GM18505 (cell line): Measurements from ENCODE around the gene RB1.
A peak's percentile ranks its signal among the peaks of the same experiment; 100 is the strongest.

Experiments used
- ATAC-seq: cut with Tn5 transposase; IDR thresholded peaks from one replicate; pipeline ENCODE4 v1.9.1; 2021; ENCODE audit not compliant: unreplicated experiment
- POLR2A ChIP-seq: IDR thresholded peaks from 4 replicates; pipeline ENCODE4 v1.6.1; 2011; ENCODE audit warnings: borderline replicate concordance; ENCODE audit not compliant: insufficient read depth, insufficient read length; ENCODE audit errors: extremely low read depth

Gene RB1

DNA sequence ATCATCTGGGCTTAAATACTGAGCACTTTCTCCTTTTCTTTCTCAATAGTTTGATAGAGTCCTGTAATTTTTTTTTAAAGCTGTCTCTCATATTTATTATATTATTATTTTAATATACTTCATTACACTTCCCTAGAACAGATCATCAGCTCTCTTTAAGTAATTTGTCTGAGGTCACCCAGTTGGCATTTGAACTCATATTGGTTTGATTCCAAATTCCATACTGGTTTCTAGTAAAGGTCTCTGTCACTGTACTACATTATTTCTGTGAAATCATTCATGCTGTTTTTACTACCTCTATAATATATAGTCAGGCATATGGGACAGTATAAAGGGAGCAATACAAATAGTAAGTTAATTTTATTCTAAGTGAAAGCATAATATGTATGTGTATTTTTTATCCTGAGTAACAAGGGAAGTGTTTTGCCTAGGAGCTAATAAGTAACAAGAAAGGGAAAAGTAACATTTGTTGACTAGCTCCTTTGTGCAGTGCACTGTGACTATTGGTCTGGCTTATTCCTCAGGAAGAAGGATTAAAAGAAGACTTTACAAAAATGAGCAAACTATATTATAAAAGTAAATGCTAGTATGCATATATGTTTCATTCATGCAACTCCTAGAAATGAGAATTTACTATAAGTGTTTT is 95.0 kb downstream of the RB1 start:
- TF ChIP-seq POLR2A = no peak
- no peak for ATAC-seq

DNA sequence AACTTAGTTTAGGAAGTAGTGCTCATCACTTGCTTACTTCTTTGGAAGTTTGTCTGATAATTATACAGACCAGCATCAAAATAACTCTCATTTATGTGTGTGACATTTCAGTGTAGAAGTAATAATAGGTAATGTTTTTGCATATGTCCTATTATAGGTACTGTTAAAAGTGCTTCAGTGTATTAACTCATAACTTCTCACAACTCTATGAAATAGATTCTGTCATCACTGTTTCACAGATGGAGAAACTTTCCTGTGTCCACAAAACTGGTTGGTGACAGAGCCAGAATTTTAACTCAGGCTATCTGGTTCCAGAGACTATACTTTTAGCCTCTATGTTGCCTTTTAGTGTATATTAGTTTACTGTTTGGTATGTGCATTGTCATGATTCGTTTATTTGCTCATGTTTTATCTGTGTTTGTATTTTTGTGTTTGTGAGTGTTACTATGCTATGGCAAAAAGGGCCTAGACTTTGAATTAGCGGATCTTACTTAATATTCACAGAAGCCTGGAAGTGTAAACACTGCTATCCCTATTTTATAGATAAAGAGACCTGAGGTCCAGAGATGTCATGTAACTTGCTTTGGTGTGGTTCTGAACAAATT is 96.6 kb downstream of the RB1 start:
- no peak for TF ChIP-seq POLR2A
- ATAC-seq = no peak

DNA sequence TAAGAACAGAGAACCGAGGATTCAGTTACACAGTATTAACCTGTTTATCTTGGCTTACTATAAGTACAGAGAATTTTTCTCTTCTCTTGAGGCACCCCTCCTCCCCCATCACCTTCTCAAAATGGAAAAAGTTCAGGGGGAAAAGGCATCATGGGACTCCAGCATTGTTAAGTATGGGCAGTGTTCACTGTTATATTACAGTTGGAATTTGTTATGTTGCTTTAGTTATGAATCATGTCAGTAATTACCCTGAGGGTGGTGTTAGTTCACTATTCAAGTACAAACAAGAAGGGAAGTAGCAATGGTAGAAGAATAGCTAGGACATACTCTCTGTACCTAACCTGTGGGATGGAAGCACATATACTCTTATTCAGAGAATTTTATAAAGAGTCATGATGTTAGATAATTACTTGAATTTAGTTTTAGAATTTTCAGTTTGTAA is 97.3 kb downstream of the RB1 start:
- no peak for TF ChIP-seq POLR2A
- peak; percentile 46 for ATAC-seq

DNA sequence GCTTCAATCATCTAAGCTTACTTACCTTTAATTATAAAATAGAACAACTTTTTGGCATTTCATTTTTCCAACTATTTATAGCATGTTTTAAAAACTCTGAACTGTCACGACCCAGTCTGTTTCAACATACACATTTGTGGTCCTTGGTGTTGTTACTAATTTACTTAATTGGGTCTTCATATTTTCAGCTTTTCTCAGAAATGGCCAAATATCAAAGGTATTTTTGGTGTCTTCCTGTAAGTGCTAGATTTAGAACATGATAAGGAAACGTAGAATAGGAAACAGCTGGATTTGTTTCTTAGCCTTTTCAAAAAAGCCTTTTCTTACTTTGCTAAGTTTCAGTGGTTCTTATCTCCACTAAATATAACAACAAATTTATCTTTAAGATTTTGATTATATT is 97.9 kb downstream of the RB1 start:
- no peak for ATAC-seq
- no peak for TF ChIP-seq POLR2A

DNA sequence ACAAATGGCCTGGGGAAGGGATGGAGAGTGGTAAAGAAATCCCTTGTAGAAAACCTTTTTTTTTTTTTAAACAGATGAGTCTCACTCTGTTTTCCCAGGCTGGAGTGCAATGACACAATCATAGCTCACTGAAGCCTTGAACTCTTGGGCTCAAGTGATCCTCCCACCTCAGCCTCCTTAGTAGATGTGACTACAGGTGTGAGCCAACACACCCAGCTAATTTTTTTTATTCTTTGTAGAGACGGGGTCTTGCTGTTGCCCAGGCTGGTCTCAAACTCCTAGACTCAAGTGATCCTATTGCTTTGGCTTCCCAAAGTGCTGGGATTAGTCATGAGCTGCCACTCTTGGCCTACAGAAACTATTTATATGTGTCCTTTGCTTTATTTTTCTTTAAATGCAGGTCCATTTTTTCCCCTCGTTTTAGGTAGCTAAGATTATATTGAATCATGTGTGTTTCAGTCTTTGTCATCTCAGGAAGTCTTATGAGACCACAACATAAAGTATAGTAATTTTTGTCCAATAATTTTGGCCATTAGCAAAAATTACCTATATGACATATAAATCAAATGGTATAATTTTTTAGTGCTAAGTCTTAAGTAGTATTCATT is 98.9 kb downstream of the RB1 start:
- ATAC-seq = no peak
- TF ChIP-seq POLR2A = no peak

DNA sequence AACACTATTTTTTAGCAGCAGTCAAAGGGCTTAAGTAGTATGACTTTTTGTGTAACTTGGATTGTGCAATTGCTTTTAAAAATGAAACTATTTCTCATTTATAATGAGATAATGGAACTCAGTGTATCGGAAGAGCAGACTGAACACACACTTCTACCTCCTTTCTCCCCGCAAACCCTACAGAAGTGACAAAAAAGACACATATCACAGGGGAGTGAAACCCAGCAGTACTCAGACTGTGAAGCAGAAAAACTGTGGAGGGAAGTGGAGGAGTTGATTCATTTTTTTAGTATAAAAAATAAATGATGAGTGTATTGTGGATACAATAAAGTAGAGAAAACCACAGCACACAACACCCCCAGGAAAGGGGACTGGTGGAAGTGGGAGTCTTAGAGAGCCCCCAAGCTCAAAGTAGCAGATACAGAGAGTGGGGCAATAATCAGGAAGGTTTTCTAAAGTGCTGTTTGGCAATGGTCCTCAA is 99.6 kb downstream of the RB1 start:
- TF ChIP-seq POLR2A = no peak
- ATAC-seq = peak; percentile 53

DNA sequence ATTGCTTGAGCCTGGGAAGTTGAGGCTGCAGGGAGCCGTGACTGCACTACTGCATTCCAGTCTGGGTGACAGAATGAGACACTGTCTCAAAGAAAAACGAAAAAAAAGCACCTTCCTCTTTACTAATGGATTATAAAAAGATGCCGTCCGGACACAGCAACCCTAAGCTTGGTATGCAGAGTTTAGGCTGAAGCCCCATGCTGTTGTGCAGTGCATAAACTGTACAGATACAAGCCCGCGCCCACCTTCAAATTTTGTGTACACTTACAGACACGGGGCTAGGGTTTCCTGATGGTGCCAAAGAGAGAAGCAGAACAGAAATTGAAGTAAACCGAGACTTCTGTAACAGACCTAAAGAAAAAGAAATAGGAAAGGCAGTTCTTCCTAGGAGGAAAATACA is 100.4 kb downstream of the RB1 start:
- TF ChIP-seq POLR2A = no peak
- no peak for ATAC-seq

DNA sequence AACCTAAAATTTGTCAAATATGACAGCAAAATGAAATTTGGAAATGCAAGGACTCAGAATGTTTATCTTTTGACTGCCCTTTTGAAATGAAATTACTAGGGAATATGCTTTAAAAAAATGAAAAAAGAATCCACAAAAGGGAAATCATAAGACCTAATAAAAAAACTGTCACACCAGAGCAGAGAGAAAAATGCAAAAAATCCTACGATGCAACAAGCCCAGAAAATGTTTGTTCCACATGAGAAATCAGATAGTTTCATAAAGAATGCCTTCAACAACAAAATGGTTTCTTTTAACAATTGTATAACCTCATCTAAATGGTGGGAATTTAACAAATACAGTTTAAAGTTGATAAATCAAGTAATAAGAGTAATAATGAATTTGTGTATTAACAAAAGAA is 101.4 kb downstream of the RB1 start:
- no peak for TF ChIP-seq POLR2A
- ATAC-seq = no peak

DNA sequence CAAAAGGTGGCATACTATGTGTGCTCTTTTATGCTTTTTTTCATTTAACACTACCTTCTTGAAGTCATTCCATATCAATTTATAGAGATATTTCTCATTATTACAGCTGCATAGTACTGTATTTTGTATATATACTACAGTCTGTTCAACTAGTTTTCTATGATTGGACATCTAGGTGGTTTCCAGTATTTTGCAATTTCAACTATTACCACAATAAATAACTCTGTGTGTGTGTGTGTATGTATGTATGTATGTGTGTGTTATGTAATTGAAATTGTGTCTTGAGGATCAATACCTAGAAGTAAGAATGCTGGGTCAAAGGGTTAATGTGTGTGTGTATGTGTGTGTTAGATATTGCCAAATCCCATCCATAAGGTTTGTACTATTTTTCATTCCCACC is 102.3 kb downstream of the RB1 start:
- no peak for ATAC-seq
- TF ChIP-seq POLR2A = no peak

DNA sequence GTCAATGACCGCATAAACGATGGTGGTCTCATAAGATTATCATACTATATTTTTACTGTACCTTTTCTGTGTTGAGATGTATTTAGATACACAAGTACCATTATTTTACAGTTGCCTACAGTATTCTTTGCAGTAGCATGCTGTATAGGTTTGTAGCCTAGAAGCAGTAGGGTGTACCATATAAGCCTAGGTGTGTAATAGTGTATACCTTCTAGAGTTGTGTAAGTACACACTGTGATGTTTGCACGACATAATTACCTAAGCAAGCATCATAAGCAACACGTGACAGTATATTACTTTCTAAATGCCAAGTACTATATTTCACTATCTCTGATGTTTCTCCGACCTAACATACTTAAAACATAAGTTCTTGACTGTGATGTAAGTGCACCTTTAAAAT is 106.6 kb downstream of the RB1 start:
- TF ChIP-seq POLR2A = no peak
- ATAC-seq = no peak

DNA sequence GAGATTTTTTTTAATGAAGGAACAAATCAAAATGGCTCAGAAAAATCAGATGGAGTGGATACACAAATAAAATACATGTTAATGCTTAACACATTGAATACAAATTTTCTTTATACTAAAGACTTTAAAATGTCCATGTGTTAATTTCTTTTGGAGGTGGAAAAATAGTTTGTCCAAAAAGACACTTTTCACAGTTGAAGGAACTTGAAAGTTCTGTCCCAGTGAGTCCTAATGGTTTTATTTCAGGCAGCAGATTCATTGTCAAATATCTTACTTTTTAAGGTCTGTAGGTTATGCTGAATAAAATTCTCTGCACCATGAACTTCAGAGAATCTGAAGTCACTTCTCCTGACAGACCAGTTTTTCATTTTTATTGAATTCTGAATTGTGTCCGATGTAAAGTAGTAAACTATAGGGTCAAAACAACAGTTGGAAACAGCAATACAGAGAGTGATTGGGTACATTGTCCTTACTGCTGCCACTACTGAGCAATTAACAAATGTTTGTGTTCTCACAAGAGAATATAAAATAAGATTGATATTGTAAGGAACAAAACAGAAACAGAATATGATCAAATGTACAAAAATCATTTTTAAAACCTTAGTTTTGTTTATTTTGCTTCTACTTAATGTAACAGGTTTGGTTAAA is 107.7 kb downstream of the RB1 start:
- no peak for TF ChIP-seq POLR2A
- ATAC-seq = no peak

DNA sequence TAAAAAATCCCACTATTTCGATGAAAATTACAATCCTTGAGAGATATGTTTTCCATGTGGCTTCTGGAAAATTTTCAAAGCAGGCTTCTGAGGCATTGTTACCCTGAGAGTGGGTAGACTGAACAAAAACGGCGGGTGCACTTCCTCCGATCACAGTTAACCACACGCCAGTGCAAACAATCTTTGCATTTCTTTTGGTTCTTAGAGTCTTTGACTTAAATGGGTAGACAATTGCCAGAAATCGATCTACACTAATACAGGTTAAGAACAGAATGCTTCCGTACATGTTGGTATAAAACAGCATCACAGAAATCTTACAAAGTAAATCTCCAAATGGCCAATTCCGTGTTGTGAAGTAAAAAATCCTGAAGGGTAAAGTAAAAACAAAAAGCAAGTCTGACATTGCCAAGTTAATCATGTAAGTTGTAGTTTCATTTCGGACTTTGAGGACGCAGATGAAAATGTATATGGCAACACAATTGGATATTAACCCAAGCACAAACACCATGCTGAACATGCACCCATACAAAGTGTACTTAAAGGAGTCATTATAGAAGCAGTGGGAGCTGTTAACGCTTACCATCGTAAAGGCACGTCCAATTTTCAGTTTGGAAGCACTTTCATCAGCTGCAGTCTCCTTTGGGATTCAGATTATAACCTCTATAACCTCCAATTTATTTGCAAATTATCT is 108.4 kb downstream of the RB1 start:
- TF ChIP-seq POLR2A = no peak
- ATAC-seq = no peak

DNA sequence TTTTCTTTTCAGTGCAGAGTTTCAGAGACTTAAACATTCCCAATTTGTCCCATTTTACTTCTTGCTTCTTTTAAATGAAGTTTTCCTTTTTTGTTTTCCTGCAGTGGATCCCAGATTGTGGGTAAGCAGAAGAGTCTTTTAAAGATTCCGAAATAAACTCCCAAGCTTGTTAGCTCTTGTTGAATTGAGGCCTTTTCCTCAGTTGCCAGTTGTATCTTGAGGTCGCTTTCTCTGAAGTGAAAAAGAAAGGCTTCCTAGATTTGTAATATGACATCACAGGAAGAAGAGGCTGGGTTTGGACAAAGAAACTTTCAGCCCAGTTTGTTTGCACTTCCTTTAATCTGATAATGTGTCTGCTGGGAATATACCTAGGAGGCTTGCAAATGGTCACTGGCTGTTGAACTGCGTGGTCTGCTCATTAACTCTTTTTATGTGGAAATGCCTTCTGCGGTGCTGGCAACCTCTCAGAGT is 109.4 kb downstream of the RB1 start, which contains the start of gene LPAR6:
Gene LPAR6 (minus strand): TSS at position 233 of the 471 bp plus-strand sequence. CDS start 690 bp downstream, outside the sequence.
- ATAC-seq = no peak
- TF ChIP-seq POLR2A = no peak
